ENCODE results near the gene TRAPPC2L. TPM values are rescaled to one million over a fixed set of nuclear protein-coding genes. Genes with fewer than 3 reads are reported as not detected.
"Not testable (repeated sequence)": the region's sequence is repeated elsewhere in the genome, so short reads cannot be mapped to it uniquely, and the experiment has no call there.

The TRAPPC2L gene
- total and polyA plus RNA-seq, 2 experiments from 2014 or later = 30.9 to 114 TPM

DNA sequence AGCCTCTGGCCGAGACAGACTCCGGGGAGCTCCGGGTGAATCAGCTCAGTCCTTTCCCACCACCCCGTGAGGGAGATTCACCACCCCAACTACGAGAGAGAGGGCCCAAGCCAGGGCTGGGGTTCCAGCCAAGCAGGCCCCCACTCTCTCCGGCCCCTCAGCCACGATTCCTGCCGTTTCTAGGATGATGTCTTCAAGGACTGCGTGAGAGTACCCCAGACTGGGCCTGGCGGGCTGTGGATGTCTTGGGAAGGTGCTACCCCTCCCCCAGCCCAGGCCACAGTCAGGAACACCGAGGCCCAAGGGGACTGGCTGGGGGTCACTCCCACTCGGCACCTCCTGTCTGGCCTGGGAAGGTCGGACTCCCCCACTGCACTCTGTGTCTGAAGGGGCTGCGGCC lies 31.1 kb downstream of the TRAPPC2L start:
- Histone ChIP-seq H3K27me3 (no peaks in the 10 kb centered on the region), H3K36me3 (no peaks in the 10 kb centered on the region), H3K27ac (no peak overlapping the region), H3K4me1 (ENCODE audit: low read depth) (no peaks in the 10 kb centered on the region), H3K4me3 (no peak overlapping the region), H3K9me3 (ENCODE audit: low read depth) (no peaks in the 10 kb centered on the region)
- TF ChIP-seq, protein P1, sequence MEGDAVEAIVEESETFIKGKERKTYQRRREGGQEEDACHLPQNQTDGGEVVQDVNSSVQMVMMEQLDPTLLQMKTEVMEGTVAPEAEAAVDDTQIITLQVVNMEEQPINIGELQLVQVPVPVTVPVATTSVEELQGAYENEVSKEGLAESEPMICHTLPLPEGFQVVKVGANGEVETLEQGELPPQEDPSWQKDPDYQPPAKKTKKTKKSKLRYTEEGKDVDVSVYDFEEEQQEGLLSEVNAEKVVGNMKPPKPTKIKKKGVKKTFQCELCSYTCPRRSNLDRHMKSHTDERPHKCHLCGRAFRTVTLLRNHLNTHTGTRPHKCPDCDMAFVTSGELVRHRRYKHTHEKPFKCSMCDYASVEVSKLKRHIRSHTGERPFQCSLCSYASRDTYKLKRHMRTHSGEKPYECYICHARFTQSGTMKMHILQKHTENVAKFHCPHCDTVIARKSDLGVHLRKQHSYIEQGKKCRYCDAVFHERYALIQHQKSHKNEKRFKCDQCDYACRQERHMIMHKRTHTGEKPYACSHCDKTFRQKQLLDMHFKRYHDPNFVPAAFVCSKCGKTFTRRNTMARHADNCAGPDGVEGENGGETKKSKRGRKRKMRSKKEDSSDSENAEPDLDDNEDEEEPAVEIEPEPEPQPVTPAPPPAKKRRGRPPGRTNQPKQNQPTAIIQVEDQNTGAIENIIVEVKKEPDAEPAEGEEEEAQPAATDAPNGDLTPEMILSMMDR (IDR thresholded peaks at IDR 0.05; ENCODE audit: low read depth, low read length) = no peak
- DNase-seq (ENCODE audit: low read depth in 1 of 2, low spot score in 1 of 2) = no peak

DNA sequence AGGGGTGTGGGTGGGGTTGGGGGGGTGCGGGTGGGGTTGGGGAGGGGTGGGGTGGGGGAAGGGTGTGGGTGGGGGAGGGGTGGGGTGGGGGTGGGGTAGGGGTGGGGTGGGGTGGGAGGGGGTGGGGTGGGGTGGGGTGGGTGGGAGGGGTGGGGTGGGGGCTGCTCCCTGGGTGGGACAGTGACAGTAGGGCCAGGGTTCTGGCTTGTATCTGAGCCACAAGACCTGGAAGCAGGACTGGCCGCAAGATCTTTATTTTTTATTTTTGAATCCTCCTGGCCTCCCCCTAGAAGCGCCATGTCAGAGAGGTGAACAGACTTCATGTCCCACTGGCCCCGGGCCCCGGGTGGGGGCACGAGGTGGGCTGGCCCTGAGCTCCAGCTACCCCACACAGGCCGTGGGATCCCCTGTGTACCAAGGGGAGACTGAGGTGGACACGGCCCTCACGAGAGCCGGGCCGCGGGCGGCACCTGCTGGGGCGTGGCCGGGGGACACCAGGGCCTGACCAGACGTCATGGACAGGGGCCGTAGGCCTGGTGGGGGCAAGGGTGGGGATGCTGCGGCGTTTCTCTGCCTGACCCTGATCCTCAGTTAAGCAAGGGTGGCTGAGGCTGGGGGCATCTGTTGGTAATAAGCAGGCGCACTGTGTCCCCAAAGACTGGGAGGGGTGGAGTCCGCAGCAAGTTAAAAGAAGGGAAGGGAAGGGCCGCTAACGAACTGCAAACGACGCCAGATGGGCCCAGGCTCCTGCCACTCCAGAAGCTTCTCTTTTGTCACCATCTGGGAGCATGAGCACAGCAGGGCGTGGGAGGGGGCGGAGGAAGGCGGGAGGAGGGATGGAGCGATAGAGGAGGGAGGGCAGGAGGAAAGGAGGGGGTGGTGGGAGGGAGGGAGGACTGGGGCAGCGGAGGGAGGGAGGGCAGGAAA lies 31.8 kb downstream of the TRAPPC2L start:
- H3K27ac ChIP-seq = no peak overlapping the region

DNA sequence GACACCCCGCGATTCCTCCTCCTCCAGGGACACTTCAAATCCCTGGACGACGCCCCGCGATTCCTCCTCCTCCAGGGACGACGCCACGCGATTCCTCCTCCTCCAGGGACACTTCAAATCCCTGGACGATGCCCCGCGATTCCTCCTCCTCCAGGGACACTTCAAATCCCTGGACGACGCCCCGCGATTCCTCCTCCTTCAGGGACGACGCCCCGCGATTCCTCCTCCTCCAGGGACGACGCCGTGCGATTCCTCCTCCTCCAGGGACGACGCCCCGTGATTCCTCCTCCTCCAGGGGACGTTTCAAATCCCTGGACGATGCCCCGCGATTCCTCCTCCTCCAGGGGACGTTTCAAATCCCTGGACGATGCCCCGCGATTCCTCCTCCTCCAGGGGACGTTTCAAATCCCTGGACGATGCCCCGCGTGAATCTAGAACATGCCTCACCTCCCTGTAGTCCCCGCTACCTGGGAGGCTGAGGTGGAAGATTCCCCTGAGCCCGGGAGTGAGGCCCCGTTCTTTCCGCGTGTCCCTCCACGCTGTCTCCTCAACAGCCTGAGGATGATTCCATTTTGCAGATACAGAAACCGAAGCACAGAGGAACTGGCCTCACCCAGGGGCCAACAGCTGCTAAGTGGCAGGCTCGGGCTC lies 32.9 kb downstream of the TRAPPC2L start:
- not testable (repeated sequence) for DNase-seq (ENCODE audit: low read depth in 1 of 2, low spot score in 1 of 2); H3K27me3 ChIP-seq; H3K4me1 ChIP-seq (ENCODE audit: low read depth); H3K4me3 ChIP-seq; H3K27ac ChIP-seq; H3K9me3 ChIP-seq (ENCODE audit: low read depth); H3K36me3 ChIP-seq

More for the DNA sequence above, 31.8 kb downstream of the TRAPPC2L start:
- H3K36me3 ChIP-seq = no peaks in the 10 kb centered on the region
- H3K9me3 ChIP-seq (ENCODE audit: low read depth) = no peaks in the 10 kb centered on the region
- no peaks in the 10 kb centered on the region for H3K27me3 ChIP-seq
- no peak overlapping the region for H3K4me3 ChIP-seq
- no peaks in the 10 kb centered on the region for H3K4me1 ChIP-seq (ENCODE audit: low read depth)
- TF ChIP-seq, protein P1 (IDR thresholded peaks at IDR 0.05; ENCODE audit: low read depth, low read length) = no peak
- no peak for DNase-seq (ENCODE audit: low read depth in 1 of 2, low spot score in 1 of 2)

DNA sequence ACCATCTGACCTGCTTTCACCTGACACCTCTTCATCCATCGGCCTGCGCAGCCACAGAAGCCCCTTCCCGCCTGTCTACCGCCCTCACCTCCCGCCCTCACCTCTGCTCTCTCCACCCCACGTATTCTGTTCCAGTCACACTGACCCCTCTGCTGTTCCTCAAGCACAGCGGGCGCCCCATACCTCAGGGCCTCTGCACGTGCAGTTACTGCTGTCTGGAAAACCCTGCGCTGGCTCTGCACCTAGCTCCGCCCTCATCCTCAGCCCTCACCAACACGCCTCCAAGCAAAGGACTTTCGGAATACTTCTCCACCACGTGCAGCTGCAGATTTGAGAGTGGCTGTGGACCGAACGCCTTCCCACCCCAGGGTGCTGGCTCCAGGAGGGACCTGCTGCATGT lies 34.2 kb downstream of the TRAPPC2L start:
- Histone ChIP-seq H3K27me3 (no peaks in the 10 kb centered on the region), H3K4me1 (ENCODE audit: low read depth) (no peaks in the 10 kb centered on the region), H3K4me3 (no peak overlapping the region), H3K27ac (no peak overlapping the region), H3K36me3 (no peaks in the 10 kb centered on the region), H3K9me3 (ENCODE audit: low read depth) (no peaks in the 10 kb centered on the region)
- no peak for DNase-seq (ENCODE audit: low read depth in 1 of 2, low spot score in 1 of 2)
- TF ChIP-seq, protein P1 (IDR thresholded peaks at IDR 0.05; ENCODE audit: low read depth, low read length) = no peak

DNA sequence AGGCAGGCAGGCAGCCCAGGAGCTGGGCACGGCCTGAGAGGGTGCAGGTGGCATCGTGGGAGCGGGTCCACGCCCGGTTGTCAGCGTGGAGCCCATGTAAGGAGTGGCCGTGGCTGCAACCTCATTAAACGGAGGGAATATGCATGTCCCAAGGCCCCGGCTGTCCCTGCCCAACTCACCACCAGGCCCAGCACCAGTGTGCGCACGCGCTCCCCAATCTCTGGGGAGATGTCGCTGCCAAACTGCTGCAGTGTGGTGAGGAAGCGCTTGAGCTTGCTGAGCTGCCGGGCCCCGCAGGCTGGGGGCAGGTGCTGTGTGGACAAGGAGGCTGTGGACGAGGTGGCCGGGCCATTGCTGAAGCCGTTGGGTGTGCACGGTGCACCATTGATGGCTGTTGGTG lies 35.1 kb downstream of the TRAPPC2L start:
- Histone ChIP-seq H3K27me3 (no peaks in the 10 kb centered on the region), H3K27ac (no peak overlapping the region), H3K36me3 (no peaks in the 10 kb centered on the region), H3K9me3 (ENCODE audit: low read depth) (no peaks in the 10 kb centered on the region), H3K4me3 (no peak overlapping the region), H3K4me1 (ENCODE audit: low read depth) (no peaks in the 10 kb centered on the region)
- DNase-seq (ENCODE audit: low read depth in 1 of 2, low spot score in 1 of 2) = no peak
- TF ChIP-seq, protein P1 (IDR thresholded peaks at IDR 0.05; ENCODE audit: low read depth, low read length) = no peak
